ENCODE measurements around the gene EME2.
"Not testable (repeated sequence)": the region's sequence is repeated elsewhere in the genome, so short reads cannot be mapped to it uniquely, and the experiment has no call there.

EME2 gene

GRCh38 chr16:1791256-1791942 is 18.8 kb downstream of the EME2 start:
- no peak for DNase-seq (ENCODE audit: low read depth)

- DNase-seq (ENCODE audit: low read depth): no peak
Observed at GRCh38 chr16:1791943-1792812, 19.6 kb downstream of the EME2 start.

DNA sequence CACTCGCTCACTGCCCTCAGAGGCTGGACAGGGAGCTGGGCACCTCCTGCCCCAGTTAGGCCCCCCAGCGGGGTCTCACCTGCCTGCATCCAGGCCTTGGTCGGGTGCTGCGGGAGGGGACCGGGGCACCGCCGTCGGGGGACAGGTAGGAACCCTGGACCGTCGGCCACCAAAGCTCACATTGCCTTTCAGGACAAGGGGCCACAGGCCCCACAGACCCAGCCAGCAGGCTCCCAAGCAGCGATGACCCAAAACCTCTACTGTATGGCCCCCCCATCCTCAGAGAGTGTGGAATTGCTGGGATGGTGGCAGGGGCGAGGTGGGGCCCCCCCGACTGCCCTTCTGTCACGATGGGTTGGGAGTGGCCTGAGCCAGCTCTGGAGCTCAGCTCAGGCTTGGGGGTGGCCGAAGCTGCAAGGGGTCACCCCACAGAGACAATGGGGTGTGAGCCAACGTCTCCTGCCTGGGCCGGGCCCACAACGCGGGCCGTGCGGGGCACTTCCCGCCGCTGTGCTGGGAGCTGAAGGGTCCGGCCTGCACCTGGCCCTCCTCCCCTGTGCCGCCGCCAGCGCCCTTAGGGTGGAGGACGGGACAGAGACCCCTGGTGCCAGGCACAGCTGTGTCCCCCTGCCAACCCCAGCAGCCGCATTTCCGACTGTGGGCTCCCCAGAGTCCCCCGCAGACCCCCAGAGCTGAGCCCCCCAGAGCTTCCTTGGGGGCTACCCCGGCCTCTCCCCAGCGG is 20.4 kb downstream of the EME2 start:
- DNase-seq (ENCODE audit: low read depth): no peak

DNA sequence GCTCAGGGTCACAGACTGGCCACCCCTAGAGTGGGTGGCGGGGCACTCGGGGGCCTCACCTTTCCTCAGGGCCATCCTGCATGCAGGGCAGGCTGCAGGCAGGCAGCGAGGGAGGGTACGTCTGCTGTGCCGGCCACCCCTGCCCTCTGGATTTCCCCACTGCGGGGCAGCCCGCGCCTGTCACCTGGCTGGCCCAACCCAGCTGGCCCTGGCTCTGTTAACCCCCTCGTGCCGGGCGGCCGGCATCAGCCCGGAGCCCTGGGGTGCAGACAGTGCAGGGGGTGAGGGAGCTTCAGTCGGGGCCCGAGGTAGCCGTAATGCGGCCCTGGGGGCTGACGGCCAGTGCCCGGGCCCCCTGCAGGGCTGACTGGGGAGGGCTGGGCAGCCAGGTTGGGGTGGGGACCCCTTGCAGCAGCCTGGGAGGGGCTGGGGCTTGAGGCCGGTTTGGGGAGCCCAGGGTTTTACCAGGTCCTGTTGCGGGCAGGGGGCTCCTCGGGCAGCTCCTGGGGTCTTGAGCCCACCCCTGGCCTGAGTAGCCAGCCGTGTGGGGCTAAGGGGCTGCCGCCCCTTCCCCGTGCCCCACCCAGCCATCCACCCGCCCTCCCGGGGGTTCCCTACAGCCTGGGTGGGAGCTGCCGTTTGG is 21.1 kb downstream of the EME2 start, which contains the start of gene IGFALS:
TSS of gene IGFALS (minus strand) at position 128 of the 643 bp plus-strand sequence. CDS start at position 75, 53 bp downstream.
- DNase-seq (ENCODE audit: low read depth): no peak

DNA sequence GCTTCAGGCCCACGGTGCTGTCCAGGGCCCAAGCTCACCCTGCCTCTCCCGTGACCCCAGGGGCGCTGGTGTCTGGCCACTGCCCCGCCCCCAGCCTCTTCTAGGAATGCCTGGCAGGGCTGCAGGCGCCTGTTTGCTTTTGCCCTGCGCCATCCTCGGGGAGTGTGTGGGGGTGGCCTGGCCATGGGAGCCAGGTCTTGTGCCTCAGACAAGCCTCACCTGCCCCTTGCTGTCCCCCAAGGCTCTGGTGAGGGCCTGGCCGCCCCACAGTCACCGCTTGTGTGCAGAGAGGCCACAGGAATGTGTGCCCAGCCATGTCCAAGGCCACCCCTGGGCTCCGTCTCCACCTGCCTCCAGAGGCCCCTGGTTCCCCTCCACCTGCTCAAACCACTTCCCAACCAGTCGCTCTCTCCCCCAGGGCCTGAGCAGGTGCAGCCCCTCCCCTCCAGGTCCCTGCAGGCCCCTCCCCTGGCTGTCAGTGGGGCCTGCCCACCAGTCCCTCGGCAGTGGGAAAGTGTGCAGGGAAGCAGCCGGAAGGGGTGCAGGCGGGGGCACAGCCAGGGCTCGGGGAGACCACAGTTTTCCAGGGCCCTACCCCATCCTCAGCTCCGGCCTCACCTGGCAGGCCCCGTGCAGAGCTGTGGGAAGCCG is 21.7 kb downstream of the EME2 start:
- DNase-seq (ENCODE audit: low read depth): no peak

- no peak for DNase-seq (ENCODE audit: low read depth)
Observed at GRCh38 chr16:1794908-1795666, 22.5 kb downstream of the EME2 start.

GRCh38 chr16:1799263-1799662 is 26.7 kb downstream of the EME2 start:
- DNase-seq (ENCODE audit: low read depth): not testable (repeated sequence)

GRCh38 chr16:1800701-1801100 is 28.1 kb downstream of the EME2 start:
- no peak for DNase-seq (ENCODE audit: low read depth)

- no peak for DNase-seq (ENCODE audit: low read depth)
Observed at GRCh38 chr16:1807626-1808025, 35.0 kb downstream of the EME2 start.

GRCh38 chr16:1808691-1809090 is 36.1 kb downstream of the EME2 start:
- no peak for DNase-seq (ENCODE audit: low read depth)

DNA sequence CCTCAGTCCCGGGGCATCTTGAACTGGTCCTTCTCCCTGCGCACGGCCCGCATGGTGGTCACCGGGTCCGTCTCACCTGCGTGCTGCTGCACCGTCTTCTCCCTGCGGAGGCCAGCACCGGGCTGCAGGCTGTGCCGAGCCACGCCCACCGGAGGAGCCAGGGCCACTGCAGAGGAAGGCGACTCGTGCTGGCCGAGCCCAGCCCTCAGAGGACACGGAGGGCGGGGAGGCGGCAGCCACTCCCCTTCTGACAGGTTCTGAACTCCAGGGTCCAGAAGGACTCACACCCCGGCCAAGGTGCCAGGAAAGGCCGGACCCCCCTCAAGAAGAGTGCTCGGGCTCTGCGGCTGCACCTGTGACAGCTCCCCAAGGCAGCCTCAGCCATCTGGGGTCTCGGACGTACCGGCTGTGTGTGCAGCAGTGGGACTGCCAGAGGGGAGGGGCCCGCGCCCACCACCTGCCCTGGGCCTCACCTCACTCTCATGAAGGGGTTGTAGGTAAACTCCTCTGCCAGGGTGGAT is 36.7 kb downstream of the EME2 start:
- DNase-seq (ENCODE audit: low read depth): no peak

DNA sequence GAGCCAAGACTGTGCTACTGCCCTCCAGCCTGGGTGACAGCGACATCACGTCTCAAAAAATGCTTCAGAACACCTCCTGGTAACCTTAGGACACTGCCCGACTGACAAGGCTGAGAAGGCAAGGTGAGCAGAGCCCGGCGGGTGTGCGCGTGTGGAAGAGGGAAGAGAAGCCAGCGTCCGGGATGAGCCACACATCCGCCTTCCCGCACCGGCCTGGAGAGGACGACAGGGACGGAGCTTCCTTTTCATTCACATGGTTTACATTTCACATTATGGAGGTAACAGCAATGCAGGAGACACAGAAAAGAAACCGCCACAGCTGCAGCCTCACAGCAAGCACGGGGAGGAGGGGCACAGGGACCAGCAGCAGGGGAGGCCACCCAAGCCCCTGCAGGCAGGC is 37.5 kb downstream of the EME2 start:
- no peak for DNase-seq (ENCODE audit: low read depth)

GRCh38 chr16:1810536-1810935 is 37.9 kb downstream of the EME2 start:
- DNase-seq (ENCODE audit: low read depth): no peak

DNA sequence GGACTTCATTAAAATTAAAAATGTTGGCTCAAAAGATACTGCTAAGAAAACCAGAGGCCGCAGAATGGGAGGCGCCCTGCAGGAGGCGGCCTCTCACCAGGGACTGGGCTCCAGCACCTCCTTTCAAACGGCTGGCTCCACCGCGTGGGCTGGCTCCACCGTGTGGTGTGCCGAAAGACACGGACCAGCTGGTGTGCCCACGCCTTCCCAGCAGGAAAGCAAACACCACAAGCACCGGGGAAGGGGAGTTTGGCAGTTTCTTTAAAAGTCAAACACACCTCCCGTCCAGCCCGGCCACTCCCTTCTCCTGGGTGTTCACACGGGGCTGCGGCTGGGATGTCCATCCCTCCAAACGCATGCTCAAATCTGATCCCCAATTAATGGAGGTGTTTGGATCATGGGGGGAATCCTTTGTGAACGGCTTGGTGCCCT is 40.1 kb downstream of the EME2 start:
- DNase-seq (ENCODE audit: low read depth): no peak

DNA sequence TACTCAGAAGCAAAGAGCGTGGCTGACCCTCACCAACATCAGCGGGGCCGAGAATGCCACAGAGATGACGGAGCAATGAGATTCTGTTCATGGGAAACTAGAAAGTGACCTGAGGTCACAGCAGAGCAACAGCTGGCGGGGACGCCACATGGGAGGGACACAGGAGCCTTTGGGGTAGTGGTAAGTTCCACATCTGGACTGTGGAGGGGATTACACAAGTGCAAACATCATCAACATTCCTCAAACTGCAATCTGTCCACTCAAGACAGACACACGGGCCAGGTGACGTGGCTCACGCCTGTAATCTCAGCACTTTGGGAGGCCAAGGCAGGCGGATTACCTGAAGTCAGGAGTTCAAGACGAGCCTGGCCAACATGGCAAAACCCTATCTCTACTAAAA is 42.9 kb downstream of the EME2 start:
- DNase-seq (ENCODE audit: low read depth): no peak

DNA sequence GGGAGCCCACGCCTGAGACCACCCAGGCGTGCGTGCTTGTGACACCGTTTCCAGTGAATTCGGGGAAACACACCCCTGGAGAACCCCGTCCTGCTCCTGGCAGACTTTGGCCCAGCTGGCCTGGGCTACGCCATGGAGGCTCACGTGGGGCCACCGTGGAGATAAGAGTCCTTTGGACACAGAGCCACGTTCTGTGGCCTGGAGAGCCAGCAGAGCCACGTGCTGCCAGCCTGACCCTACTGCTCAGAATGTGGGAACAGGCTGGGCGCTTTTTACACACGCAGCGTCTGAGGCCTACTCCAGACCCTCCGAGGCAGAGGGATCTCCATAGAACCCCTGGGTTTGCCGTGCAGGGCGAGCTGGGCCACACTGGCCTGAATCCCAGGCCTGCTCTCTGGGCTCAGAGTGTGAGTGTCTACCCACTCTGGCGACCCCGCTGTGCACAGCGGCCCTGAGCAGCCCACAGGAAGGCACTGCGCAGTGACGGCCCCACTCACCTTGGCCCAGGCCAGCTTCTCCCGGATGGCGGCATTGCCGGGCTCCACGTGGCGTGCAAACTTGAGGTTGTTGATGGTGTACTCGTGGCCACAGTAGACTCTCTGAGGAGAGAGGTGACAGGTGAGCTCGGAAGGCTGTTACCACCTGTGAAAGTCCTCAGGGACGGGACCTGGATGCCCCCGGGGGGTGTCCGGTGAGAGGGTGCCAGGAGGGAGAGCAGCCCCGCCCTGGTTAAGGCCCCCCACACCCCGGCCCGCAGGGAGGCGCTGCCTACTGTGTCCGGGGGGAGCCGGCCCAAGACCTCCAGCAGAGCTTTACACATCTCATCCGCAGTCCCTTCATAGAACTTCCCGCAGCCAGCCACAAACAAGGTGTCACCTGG is 44.0 kb downstream of the EME2 start:
- no peak for DNase-seq (ENCODE audit: low read depth)

- DNase-seq (ENCODE audit: low read depth): no peak
Observed at GRCh38 chr16:1817276-1817589, 44.6 kb downstream of the EME2 start.

DNA sequence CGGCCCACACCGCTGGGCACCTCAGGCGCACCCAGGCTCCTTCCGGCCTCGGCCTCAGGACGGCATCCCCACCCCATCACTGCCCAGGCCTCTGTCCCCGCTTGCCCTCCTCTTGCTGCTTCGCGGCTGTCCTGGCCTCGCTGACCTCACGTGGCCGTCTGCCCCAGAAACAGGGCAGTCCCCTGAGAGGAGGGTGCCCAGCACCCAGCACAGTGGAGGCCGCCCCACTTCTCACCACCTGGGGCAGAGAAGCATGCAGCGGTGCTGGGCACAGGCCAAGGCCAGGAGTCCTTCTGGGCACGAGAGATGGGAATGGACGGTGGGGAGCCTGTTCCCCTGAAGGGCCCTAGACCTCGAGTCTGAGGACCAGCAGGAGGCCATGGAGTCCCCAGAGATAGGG is 45.1 kb downstream of the EME2 start:
- DNase-seq (ENCODE audit: low read depth): no peak

DNA sequence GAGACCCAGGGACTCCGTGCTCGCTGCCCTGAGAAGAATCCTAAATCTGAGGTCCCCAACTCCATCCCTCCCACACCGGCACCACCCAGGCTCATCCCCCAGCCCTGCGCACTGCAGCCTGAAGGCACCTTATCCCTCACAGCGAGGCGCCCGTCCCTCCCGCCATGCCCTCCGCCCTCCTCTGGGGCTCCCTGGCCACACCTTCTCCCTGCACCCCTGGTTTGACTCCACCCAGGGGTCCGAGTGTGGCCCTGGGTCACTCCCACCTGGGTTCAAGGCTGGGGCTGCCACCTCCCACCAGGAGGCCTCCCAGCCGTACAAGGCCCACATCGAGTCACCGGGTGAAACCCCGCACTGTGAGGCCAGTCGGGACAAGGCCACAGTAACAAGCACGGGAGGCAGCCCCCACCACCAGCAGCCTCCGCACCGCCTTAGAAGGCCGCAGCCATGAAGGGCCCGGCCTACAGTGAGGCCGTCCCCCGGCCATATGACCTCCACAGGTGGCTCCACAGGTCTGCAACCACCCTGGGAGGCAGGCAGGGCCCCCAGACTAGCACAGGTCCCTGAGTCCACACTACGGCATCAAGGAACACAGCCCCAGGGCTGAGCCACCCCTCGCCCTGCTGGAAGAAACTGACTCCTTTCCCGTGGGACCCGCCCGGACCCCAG is 45.7 kb downstream of the EME2 start:
- DNase-seq (ENCODE audit: low read depth): no peak
